ENCODE data around the gene LRIT1. TPM values are rescaled to one million over a fixed set of nuclear protein-coding genes. Genes with fewer than 3 reads are reported as not detected.

Gene LRIT1
- polyA plus RNA-seq, 1 of the 3 experiments (the other 2 are of a cell fraction) = not detected

DNA sequence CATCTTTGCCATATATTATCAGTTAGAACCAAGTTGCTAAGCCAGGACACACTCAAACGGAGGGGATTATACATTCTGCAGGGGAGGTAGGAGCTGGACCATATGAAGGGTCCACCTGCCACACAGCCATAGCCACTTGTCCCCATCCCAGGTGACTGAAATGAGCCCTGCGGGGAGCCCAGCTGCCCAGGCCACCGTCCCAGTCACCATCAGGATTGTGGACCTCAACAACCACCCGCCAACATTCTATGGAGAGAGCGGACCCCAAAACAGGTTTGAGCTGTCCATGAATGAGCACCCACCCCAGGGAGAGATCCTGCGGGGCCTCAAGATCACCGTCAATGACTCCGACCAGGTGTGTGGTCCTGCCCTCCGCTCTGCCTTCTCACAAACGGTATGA, 33.3 kb downstream of the LRIT1 start (continued):
- no peak for TF ChIP-seq MEF2A (IDR thresholded peaks at IDR 0.05; ENCODE audit: borderline replicate concordance, low read depth)
- no peak for TF ChIP-seq GABPA (IDR thresholded peaks at IDR 0.05; ENCODE audit: low read depth)

DNA sequence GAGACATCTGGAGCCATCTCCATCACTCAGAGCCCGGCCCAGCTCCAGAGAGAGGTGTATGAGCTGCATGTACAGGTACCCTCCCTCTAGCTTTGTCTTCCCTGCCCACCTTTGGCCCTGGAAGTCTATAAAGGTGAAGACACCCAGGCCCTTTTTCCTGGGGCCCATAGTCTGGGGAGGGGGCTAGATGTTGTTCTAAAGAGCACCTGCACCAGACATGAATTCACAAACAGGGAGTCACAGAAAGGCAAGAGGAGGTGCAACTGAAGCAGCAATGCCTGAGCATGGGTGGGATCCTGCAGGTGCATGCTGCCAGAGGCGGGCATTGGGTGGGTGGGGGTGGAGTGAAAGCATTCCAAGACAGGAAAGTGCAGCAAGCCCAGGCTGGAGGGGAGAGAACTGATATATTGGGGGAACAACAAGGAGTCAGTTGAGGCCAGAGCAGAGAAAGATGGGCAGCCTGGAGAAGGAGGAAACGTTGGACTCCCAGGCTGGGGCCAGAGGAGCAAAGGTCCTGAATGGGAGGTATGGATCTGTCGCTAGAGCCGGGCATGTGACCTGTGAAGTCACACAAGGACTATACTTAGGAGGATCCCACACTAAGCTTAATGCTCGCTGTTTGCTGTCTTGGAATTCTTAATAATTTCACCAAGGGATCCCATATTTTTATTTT, 35.4 kb downstream of the LRIT1 start:
- Histone ChIP-seq H3K27ac (ENCODE audit: low read depth in 2 of 2, low read length in 1 of 2) (no peak overlapping the region), H3K4me3 (ENCODE audit: low read depth in 2 of 2, low read length in 1 of 2) (peak overlapping the region in 1 of 2 experiments; percentile 17; a peak in 1 of 4 replicates), H4K20me1 (ENCODE audit: insufficient read depth) (no peaks in the 10 kb centered on the region), H3K36me3 (replicated peaks in 1 of 2; ENCODE audit: control insufficient read depth in 1 of 2, insufficient read depth in 2 of 2, low read length in 1 of 2) (no peaks in the 10 kb centered on the region), H3F3A (replicated peaks; ENCODE audit: insufficient read depth) (no peaks in the 10 kb centered on the region), H3K4me2 (no peak overlapping the region), H3K9ac (no peak overlapping the region), H3K4me1 (ENCODE audit: control insufficient read depth in 1 of 2, insufficient read depth in 2 of 2, low read depth in 1 of 2, low read length in 1 of 2) (no peaks in the 10 kb centered on the region), H3K9me3 (no peaks in the 10 kb centered on the region), H3K79me2 (ENCODE audit: insufficient read depth) (no peaks in the 10 kb centered on the region), H3K27me3 (ENCODE audit: insufficient read depth) (no peaks in the 10 kb centered on the region), H3K9me2 (no peaks in the 10 kb centered on the region), H2AFZ (ENCODE audit: low read depth) (no peak overlapping the region)
- ChIA-PET CTCF (interaction anchor here (0.7 to 5.6 kb wide), 10 partner anchors 8 to 331 kb away, joined by 3 to 72 read pairs (median 4); partner anchors contain the start of genes CDHR1 and GHITM), POLR2A (no interaction called here)
- 34% methylated on average over 6 of the region's 6 CpGs for WGBS (ENCODE audit: low lambda C conversion rate)
- TF ChIP-seq TEAD4 (IDR thresholded peaks at IDR 0.05; ENCODE audit: borderline replicate concordance, insufficient read depth) (no peak), RFX5 (IDR thresholded peaks at IDR 0.05; ENCODE audit: low read length) (no peak), SIN3A (IDR thresholded peaks at IDR 0.05; ENCODE audit: borderline replicate concordance, low read depth, low read length) (no peak)
- DNase-seq = no peak

DNA sequence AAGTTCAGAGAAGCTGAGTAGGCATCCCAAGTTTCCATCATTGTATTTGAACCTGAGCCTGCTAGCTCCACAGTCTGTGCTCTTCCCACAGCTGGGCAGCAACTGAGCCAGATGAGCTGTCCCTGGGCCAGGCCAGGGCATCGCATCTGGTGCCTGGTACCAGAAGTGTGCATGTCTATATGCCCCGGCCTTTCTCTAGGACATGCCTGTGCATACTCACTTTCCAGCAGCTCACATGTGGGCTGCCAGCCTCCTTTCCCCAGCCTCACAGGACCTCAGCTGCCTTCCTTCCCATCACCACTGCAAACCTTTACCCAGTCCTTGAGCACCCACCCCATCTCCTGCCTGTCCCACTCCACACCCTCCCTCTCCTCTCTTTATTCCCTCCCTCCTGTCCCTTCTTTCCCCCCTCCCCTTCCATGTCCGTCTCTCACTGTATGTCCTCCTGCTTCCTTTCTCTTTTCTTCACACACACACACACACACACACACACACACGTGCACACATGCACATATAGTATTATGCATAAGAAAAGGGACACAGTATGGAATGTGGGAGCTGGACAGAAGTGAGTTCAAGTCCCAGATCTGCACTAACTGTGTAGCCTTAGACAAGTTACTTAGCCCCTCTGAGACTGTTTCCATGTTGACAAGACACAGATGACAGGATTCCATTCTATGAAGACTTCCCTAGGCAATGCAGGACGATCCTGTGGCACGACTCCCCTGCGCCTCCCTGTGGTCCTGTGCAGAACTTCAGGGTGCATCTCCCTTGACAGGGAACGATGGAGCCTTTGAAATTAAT, 36.1 kb downstream of the LRIT1 start:
- H3K4me1 ChIP-seq (ENCODE audit: control insufficient read depth in 1 of 2, insufficient read depth in 2 of 2, low read depth in 1 of 2, low read length in 1 of 2) = no peaks in the 10 kb centered on the region
- H3K4me3 ChIP-seq (ENCODE audit: low read depth in 2 of 2, low read length in 1 of 2) = peak overlapping the region in 1 of 2 experiments; percentile 17; a peak in 1 of 4 replicates
- no peak overlapping the region for H3K9ac ChIP-seq
- H3K4me2 ChIP-seq = no peak overlapping the region
- CTCF ChIA-PET = interaction anchor here (0.7 to 5.6 kb wide), 21 partner anchors 9 to 332 kb away, joined by 3 to 72 read pairs (median 4); partner anchors contain the start of genes CDHR1 and GHITM
- peak; percentile 83 for DNase-seq
- H3K27me3 ChIP-seq (ENCODE audit: insufficient read depth) = no peaks in the 10 kb centered on the region
- no peaks in the 10 kb centered on the region for H3K9me3 ChIP-seq
- H3K9me2 ChIP-seq = no peaks in the 10 kb centered on the region
- 9% methylated on average over 6 of the region's 8 CpGs for WGBS (ENCODE audit: low lambda C conversion rate)
- H2AFZ ChIP-seq (ENCODE audit: low read depth) = no peak overlapping the region
- POLR2A ChIA-PET = no interaction called here
- H3K27ac ChIP-seq (ENCODE audit: low read depth in 2 of 2, low read length in 1 of 2) = no peak overlapping the region
- no peaks in the 10 kb centered on the region for H3K36me3 ChIP-seq (replicated peaks in 1 of 2; ENCODE audit: control insufficient read depth in 1 of 2, insufficient read depth in 2 of 2, low read length in 1 of 2)
- no peaks in the 10 kb centered on the region for H4K20me1 ChIP-seq (ENCODE audit: insufficient read depth)
- no peaks in the 10 kb centered on the region for H3F3A ChIP-seq (replicated peaks; ENCODE audit: insufficient read depth)
- H3K79me2 ChIP-seq (ENCODE audit: insufficient read depth) = no peaks in the 10 kb centered on the region
- TF ChIP-seq GATA2 (CRISPR knock-in tag; IDR thresholded peaks at IDR 0.05) (no peak), FOSL2 (IDR thresholded peaks at IDR 0.05; ENCODE audit: borderline replicate concordance, low read depth) (no peak), NFIC (IDR thresholded peaks at IDR 0.05; ENCODE audit: borderline replicate concordance) (no peak), ELF1 (IDR thresholded peaks at IDR 0.05) (no peak), NRF1 (IDR thresholded peaks at IDR 0.05; ENCODE audit: low read depth, low read length) (no peak), SMC3 (IDR thresholded peaks at IDR 0.05; ENCODE audit: low read depth, low read length) (peak; percentile 72), FOXJ3 (CRISPR knock-in tag; IDR thresholded peaks at IDR 0.05) (no peak), TAF1 (IDR thresholded peaks at IDR 0.05; ENCODE audit: borderline replicate concordance, low read depth, low read length) (no peak), RFX5 (IDR thresholded peaks at IDR 0.05; ENCODE audit: low read length) (no peak)
- TF ChIP-seq, protein P1, sequence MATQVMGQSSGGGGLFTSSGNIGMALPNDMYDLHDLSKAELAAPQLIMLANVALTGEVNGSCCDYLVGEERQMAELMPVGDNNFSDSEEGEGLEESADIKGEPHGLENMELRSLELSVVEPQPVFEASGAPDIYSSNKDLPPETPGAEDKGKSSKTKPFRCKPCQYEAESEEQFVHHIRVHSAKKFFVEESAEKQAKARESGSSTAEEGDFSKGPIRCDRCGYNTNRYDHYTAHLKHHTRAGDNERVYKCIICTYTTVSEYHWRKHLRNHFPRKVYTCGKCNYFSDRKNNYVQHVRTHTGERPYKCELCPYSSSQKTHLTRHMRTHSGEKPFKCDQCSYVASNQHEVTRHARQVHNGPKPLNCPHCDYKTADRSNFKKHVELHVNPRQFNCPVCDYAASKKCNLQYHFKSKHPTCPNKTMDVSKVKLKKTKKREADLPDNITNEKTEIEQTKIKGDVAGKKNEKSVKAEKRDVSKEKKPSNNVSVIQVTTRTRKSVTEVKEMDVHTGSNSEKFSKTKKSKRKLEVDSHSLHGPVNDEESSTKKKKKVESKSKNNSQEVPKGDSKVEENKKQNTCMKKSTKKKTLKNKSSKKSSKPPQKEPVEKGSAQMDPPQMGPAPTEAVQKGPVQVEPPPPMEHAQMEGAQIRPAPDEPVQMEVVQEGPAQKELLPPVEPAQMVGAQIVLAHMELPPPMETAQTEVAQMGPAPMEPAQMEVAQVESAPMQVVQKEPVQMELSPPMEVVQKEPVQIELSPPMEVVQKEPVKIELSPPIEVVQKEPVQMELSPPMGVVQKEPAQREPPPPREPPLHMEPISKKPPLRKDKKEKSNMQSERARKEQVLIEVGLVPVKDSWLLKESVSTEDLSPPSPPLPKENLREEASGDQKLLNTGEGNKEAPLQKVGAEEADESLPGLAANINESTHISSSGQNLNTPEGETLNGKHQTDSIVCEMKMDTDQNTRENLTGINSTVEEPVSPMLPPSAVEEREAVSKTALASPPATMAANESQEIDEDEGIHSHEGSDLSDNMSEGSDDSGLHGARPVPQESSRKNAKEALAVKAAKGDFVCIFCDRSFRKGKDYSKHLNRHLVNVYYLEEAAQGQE (IDR thresholded peaks at IDR 0.05; ENCODE audit: low read depth, low read length) = no peak
- TF ChIP-seq, protein P2, sequence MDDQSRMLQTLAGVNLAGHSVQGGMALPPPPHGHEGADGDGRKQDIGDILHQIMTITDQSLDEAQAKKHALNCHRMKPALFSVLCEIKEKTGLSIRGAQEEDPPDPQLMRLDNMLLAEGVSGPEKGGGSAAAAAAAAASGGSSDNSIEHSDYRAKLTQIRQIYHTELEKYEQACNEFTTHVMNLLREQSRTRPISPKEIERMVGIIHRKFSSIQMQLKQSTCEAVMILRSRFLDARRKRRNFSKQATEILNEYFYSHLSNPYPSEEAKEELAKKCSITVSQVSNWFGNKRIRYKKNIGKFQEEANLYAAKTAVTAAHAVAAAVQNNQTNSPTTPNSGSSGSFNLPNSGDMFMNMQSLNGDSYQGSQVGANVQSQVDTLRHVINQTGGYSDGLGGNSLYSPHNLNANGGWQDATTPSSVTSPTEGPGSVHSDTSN (IDR thresholded peaks at IDR 0.05) = no peak
- TF ChIP-seq, protein P3, sequence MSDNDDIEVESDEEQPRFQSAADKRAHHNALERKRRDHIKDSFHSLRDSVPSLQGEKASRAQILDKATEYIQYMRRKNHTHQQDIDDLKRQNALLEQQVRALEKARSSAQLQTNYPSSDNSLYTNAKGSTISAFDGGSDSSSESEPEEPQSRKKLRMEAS (IDR thresholded peaks at IDR 0.05; ENCODE audit: low read depth) = no peak
- TF ChIP-seq, protein P4, sequence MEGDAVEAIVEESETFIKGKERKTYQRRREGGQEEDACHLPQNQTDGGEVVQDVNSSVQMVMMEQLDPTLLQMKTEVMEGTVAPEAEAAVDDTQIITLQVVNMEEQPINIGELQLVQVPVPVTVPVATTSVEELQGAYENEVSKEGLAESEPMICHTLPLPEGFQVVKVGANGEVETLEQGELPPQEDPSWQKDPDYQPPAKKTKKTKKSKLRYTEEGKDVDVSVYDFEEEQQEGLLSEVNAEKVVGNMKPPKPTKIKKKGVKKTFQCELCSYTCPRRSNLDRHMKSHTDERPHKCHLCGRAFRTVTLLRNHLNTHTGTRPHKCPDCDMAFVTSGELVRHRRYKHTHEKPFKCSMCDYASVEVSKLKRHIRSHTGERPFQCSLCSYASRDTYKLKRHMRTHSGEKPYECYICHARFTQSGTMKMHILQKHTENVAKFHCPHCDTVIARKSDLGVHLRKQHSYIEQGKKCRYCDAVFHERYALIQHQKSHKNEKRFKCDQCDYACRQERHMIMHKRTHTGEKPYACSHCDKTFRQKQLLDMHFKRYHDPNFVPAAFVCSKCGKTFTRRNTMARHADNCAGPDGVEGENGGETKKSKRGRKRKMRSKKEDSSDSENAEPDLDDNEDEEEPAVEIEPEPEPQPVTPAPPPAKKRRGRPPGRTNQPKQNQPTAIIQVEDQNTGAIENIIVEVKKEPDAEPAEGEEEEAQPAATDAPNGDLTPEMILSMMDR (IDR thresholded peaks at IDR 0.05) = peak; percentile 69
